A549 (cell line): ENCODE data around the gene APELA. TPM values are rescaled to one million over a fixed set of nuclear protein-coding genes. Genes with fewer than 3 reads are reported as not detected.

Experiments used
- polyA plus RNA-seq, 4 experiments: library from polyadenylated mRNA; depleted of rRNA in 3 of 4; stranded (reverse); fragments of >200 nt; fragmentation: RNase III in 1 of 4; extraction: RNeasy Plus Mini Kit Qiagen cat#74134 plus additional on column Dnase treatment in 1 of 4; gene quantifications; 2 replicates in 3 of 4; 3 replicates in 1 of 4; pipeline ENCODE4 v1.2.3, GENCODE V29; 2011 to 2017

The APELA gene
- polyA plus RNA-seq, 2 of the 4 experiments (the other 2 are of a cell fraction), result not detected

Other genes with a start within 250 kb of the APELA start
- 0.28 and 0.39 TPM in 2 replicates for gene SMIM31, start 123.0 kb upstream of the APELA start, polyA plus RNA-seq (2011; rRNA removed)
- 0.04 TPM in 1 of 3 replicates, not detected in the others for gene SMIM31, start 123.0 kb upstream of the APELA start, polyA plus RNA-seq (2017; fragmentation: RNase III; extraction: RNeasy Plus Mini Kit Qiagen cat#74134 plus additional on column Dnase treatment)
- gene TRIM61, start 100.5 kb downstream of the APELA start, polyA plus RNA-seq (2011; rRNA removed), result not detected in 2 replicates
- not detected in 3 replicates for gene TRIM61, start 100.5 kb downstream of the APELA start, polyA plus RNA-seq (2017; fragmentation: RNase III; extraction: RNeasy Plus Mini Kit Qiagen cat#74134 plus additional on column Dnase treatment)
- gene TRIM60, start 154.8 kb downstream of the APELA start, polyA plus RNA-seq (2011; rRNA removed), result not detected in 2 replicates
- not detected in 3 replicates for gene TRIM60, start 154.8 kb downstream of the APELA start, polyA plus RNA-seq (2017; fragmentation: RNase III; extraction: RNeasy Plus Mini Kit Qiagen cat#74134 plus additional on column Dnase treatment)
- gene TRIM75, start 176.7 kb downstream of the APELA start, polyA plus RNA-seq (2011; rRNA removed), result not detected in 2 replicates
- not detected in 3 replicates for gene TRIM75, start 176.7 kb downstream of the APELA start, polyA plus RNA-seq (2017; fragmentation: RNase III; extraction: RNeasy Plus Mini Kit Qiagen cat#74134 plus additional on column Dnase treatment)
- gene TMEM192, start 235.7 kb downstream of the APELA start, polyA plus RNA-seq (2011; rRNA removed), result 19.3 and 25.6 TPM in 2 replicates
- gene TMEM192, start 235.7 kb downstream of the APELA start, polyA plus RNA-seq (2017; fragmentation: RNase III; extraction: RNeasy Plus Mini Kit Qiagen cat#74134 plus additional on column Dnase treatment), result 7.5 to 8.8 TPM (median 8.4 TPM) in 3 replicates